H9 (cell line): ENCODE results near the gene SPRR2E. TPM values are rescaled to one million over a fixed set of nuclear protein-coding genes. Genes with fewer than 3 reads are reported as not detected.

Experiments used
- DNase-seq: peaks from one replicate; pipeline ENCODE4 v3.0.0-alpha.2; 2017
- H2AFZ ChIP-seq: one replicate; pipeline ENCODE4 v1.6.1; 2013; ENCODE audit warnings: mild to moderate bottlenecking, low read length, control low read depth, moderate library complexity
- H2AK5ac ChIP-seq: 2 replicates; pipeline ENCODE4 v1.6.1; 2013; ENCODE audit warnings: low read length, control low read depth, mixed read lengths; ENCODE audit not compliant: insufficient read length
- H2BK120ac ChIP-seq: one replicate; pipeline ENCODE4 v1.6.1; 2013; ENCODE audit warnings: low read depth, mild to moderate bottlenecking, low read length, control low read depth, inconsistent platforms; ENCODE audit not compliant: poor library complexity, severe bottlenecking
- H2BK12ac ChIP-seq: 2 replicates; pipeline ENCODE4 v1.6.1; 2013; ENCODE audit warnings: low read length, control low read depth, mixed read lengths, low read depth; ENCODE audit not compliant: insufficient read length
- H2BK15ac ChIP-seq: 2 replicates; pipeline ENCODE4 v1.6.1; 2013; ENCODE audit warnings: low read depth, low read length, control low read depth
- H2BK20ac ChIP-seq: one replicate; pipeline ENCODE4 v1.6.1; 2013; ENCODE audit warnings: low read depth, mild to moderate bottlenecking, low read length, control low read depth, inconsistent platforms; ENCODE audit not compliant: poor library complexity, severe bottlenecking
- H2BK5ac ChIP-seq: 2 replicates; pipeline ENCODE4 v1.6.1; 2013; ENCODE audit warnings: low read length, control low read depth, mixed read lengths; ENCODE audit not compliant: insufficient read length
- H3K14ac ChIP-seq: 2 replicates; pipeline ENCODE4 v1.6.1; 2013; ENCODE audit warnings: low read length, control low read depth; ENCODE audit not compliant: insufficient read depth
- H3K18ac ChIP-seq: 2 replicates; pipeline ENCODE4 v1.6.1; 2013; ENCODE audit warnings: low read depth, mild to moderate bottlenecking, mixed read lengths, low read length, control low read depth; ENCODE audit not compliant: insufficient read length
- H3K23ac ChIP-seq: 2 replicates; pipeline ENCODE4 v1.6.1; 2013; ENCODE audit warnings: low read length, control low read depth, mixed read lengths, low read depth; ENCODE audit not compliant: insufficient read length
- H3K23me2 ChIP-seq: 2 replicates; pipeline ENCODE4 v1.6.1; 2013; ENCODE audit warnings: low read depth, mild to moderate bottlenecking, mixed read lengths, low read length, control low read depth; ENCODE audit not compliant: insufficient read length, poor library complexity, severe bottlenecking
- H3K27ac ChIP-seq: 2 replicates; pipeline ENCODE4 v1.5.1; 2013; ENCODE audit warnings: low read length, control low read depth, mixed read lengths, low read depth; ENCODE audit not compliant: insufficient read length
- H3K27me3 ChIP-seq: 2 replicates; pipeline ENCODE4 v1.6.1; 2013; ENCODE audit warnings: low read length, control low read depth, inconsistent platforms; ENCODE audit not compliant: insufficient read depth
- H3K4ac ChIP-seq: 2 replicates; pipeline ENCODE4 v1.6.1; 2013; ENCODE audit warnings: low read depth, mild to moderate bottlenecking, control low read depth, inconsistent platforms, low read length, moderate library complexity
- H3K4me1 ChIP-seq: 2 replicates; pipeline ENCODE4 v1.6.1; 2013; ENCODE audit warnings: low read length, control low read depth, inconsistent platforms; ENCODE audit not compliant: insufficient read depth
- H3K4me2 ChIP-seq: 2 replicates; pipeline ENCODE4 v1.6.1; 2013; ENCODE audit warnings: low read length, control low read depth, mixed read lengths; ENCODE audit not compliant: insufficient read length, insufficient read depth
- H3K56ac ChIP-seq: 2 replicates; pipeline ENCODE4 v1.6.1; 2013; ENCODE audit warnings: low read depth, mild to moderate bottlenecking, mixed read lengths, low read length, control low read depth; ENCODE audit not compliant: insufficient read length
- H3K79me1 ChIP-seq: 2 replicates; pipeline ENCODE4 v1.6.1; 2013; ENCODE audit warnings: low read depth, mild to moderate bottlenecking, moderate library complexity, low read length, control low read depth, inconsistent platforms; ENCODE audit not compliant: insufficient read depth, poor library complexity, severe bottlenecking
- H3K79me2 ChIP-seq: 2 replicates; pipeline ENCODE4 v1.6.1; 2013; ENCODE audit warnings: low read length, control low read depth, inconsistent platforms; ENCODE audit not compliant: insufficient read depth
- H3K9ac ChIP-seq: 2 replicates; pipeline ENCODE4 v1.6.1; 2013; ENCODE audit warnings: low read length, control low read depth, mixed read lengths; ENCODE audit not compliant: insufficient read length; ENCODE audit errors: extremely low read depth
- H3K9me3 ChIP-seq: one replicate; pipeline ENCODE4 v1.6.1; 2013; ENCODE audit warnings: low read depth, low read length, inconsistent platforms; ENCODE audit not compliant: control insufficient read depth
- H3T11ph ChIP-seq: one replicate; pipeline ENCODE4 v1.6.1; 2013; ENCODE audit warnings: mild to moderate bottlenecking, low read length, control low read depth, inconsistent platforms
- H4K20me1 ChIP-seq: one replicate; pipeline ENCODE4 v1.6.1; 2013; ENCODE audit not compliant: control insufficient read depth, insufficient read length, insufficient read depth
- H4K5ac ChIP-seq: 2 replicates; pipeline ENCODE4 v1.6.1; 2013; ENCODE audit warnings: low read depth, mild to moderate bottlenecking, mixed read lengths, low read length, control low read depth; ENCODE audit not compliant: insufficient read length
- H4K8ac ChIP-seq: replicated peaks from 2 replicates; pipeline ENCODE4 v1.6.1; 2013; ENCODE audit warnings: low read length, control low read depth, mixed read lengths, low read depth; ENCODE audit not compliant: insufficient read length
- H4K91ac ChIP-seq: 2 replicates; pipeline ENCODE4 v1.6.1; 2013; ENCODE audit warnings: low read depth, mild to moderate bottlenecking, moderate library complexity, mixed read lengths, low read length, control low read depth; ENCODE audit not compliant: insufficient read length
- H3K27ac Mint-ChIP-seq, 3 experiments: 2 replicates in 2 of 3; 3 replicates in 1 of 3; pipeline ENCODE4 v1.8.0; 2020 to 2021; ENCODE audit warnings: mixed read lengths in 3 of 3, mild to moderate bottlenecking in 1 of 3, moderate library complexity in 1 of 3
- H3K27me3 Mint-ChIP-seq: 2 replicates; pipeline ENCODE4 v1.8.0; 2021; ENCODE audit warnings: low read depth, mild to moderate bottlenecking, moderate library complexity, mixed read lengths
- H3K36me3 Mint-ChIP-seq, 3 experiments: 2 replicates in 2 of 3; 3 replicates in 1 of 3; pipeline ENCODE4 v1.8.0; 2020 to 2021; ENCODE audit warnings: low read depth in 3 of 3, mixed read lengths in 3 of 3; ENCODE audit not compliant: insufficient read depth in 1 of 3
- H3K4me1 Mint-ChIP-seq, 2 experiments: 2 replicates each; pipeline ENCODE4 v1.8.0; 2020; ENCODE audit warnings: mixed read lengths in 2 of 2
- H3K4me3 Mint-ChIP-seq, 2 experiments: 2 replicates in 1 of 2; 3 replicates in 1 of 2; pipeline ENCODE4 v1.8.0; 2020 to 2021; ENCODE audit warnings: mild to moderate bottlenecking in 2 of 2, mixed read lengths in 2 of 2, moderate library complexity in 1 of 2
- H3K9me3 Mint-ChIP-seq, 2 experiments: 2 replicates in 1 of 2; 3 replicates in 1 of 2; pipeline ENCODE4 v1.8.0; 2020; ENCODE audit warnings: mild to moderate bottlenecking in 2 of 2, mixed read lengths in 2 of 2, moderate library complexity in 1 of 2
- WGBS: extraction: QIAGEN DNeasy Blood & Tissue Kit; methylation state at CpG from one replicate; pipeline ENCODE4 v1.1.7; 2013; ENCODE audit warnings: missing lambda C conversion rate, low lambda C conversion rate, mixed read lengths; ENCODE audit not compliant: insufficient read length; ENCODE audit errors: extremely low coverage; 5-methylcytosine and 5-hydroxymethylcytosine counted together
- total RNA-seq: library from RNA; stranded (reverse); gene quantifications from 2 replicates; pipeline ENCODE4 v1.2.1, GENCODE V29; 2021
- TF ChIP-seq, protein P1 (sequence below): fragments of 200-600 bp; sonication (generic); conservative IDR thresholded peaks from 3 replicates; pipeline ENCODE4 v1.8.0; 2021; ENCODE audit warnings: antibody characterized with exemption, mild to moderate bottlenecking

Gene SPRR2E
- total RNA-seq, 1 experiment from 2014 or later, result not detected

DNA sequence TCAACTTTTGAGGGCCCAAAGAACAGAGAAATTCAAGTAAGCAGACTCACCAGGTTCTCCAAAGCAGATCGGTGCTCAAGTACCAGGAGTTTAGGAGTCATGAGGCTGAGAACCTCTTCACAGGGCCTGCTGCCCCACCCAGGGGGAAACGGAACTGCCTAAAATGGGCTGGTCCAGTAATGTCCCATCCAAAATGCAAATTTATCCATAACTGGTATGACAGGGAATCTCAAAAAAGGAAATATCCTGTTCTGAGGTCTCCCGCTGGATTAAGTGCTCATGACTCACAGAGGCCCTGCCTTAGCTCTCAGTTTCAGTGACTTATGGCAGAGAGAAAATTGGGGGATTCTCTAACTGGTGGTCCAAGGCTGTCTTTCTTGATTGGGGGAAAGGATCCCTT lies 47.1 kb upstream of the SPRR2E start:
- TF ChIP-seq, protein P1, sequence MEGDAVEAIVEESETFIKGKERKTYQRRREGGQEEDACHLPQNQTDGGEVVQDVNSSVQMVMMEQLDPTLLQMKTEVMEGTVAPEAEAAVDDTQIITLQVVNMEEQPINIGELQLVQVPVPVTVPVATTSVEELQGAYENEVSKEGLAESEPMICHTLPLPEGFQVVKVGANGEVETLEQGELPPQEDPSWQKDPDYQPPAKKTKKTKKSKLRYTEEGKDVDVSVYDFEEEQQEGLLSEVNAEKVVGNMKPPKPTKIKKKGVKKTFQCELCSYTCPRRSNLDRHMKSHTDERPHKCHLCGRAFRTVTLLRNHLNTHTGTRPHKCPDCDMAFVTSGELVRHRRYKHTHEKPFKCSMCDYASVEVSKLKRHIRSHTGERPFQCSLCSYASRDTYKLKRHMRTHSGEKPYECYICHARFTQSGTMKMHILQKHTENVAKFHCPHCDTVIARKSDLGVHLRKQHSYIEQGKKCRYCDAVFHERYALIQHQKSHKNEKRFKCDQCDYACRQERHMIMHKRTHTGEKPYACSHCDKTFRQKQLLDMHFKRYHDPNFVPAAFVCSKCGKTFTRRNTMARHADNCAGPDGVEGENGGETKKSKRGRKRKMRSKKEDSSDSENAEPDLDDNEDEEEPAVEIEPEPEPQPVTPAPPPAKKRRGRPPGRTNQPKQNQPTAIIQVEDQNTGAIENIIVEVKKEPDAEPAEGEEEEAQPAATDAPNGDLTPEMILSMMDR, result no peak
- WGBS, result no CpG with 5 or more reads among the region's 3 CpGs
- no peak overlapping the region for H3K4ac ChIP-seq
- H4K5ac ChIP-seq, result no peak overlapping the region
- no peak overlapping the region for H2BK20ac ChIP-seq
- Mint-ChIP-seq H3K4me3 (no peak overlapping the region), H3K36me3 (peaks cover 0 to 6% (median 3%) of the 10 kb centered on the region in 3 experiments; a peak in 2 of 7 replicates), H3K9me3 (no peaks in the 10 kb centered on the region; a peak in 1 of 5 replicates), H3K27me3 (no peaks in the 10 kb centered on the region; the same call in 1 of the 2 replicates), H3K4me1 (peaks cover 0 to 2% of the 10 kb centered on the region in 2 experiments; a peak in 1 of 4 replicates), H3K27ac (no peak overlapping the region)
- no peak overlapping the region for H2BK5ac ChIP-seq
- H3K18ac ChIP-seq, result no peak overlapping the region
- DNase-seq, result no peak
- H3K4me1 ChIP-seq, result no peaks in the 10 kb centered on the region
- H2BK15ac ChIP-seq, result no peak overlapping the region
- no peak overlapping the region for H3K4me2 ChIP-seq
- H3K23ac ChIP-seq, result no peak overlapping the region
- H3K27me3 ChIP-seq, result no peaks in the 10 kb centered on the region
- H3K23me2 ChIP-seq, result no peaks in the 10 kb centered on the region
- H4K91ac ChIP-seq, result no peak overlapping the region
- no peaks in the 10 kb centered on the region for H3K79me2 ChIP-seq
- H2BK12ac ChIP-seq, result no peak overlapping the region
- no peak overlapping the region for H3K9ac ChIP-seq
- no peak overlapping the region for H2AK5ac ChIP-seq
- no peak overlapping the region for H2AFZ ChIP-seq
- H3T11ph ChIP-seq, result no peak overlapping the region
- H3K27ac ChIP-seq, result no peak overlapping the region
- no peaks in the 10 kb centered on the region for H3K9me3 ChIP-seq
- no peak overlapping the region for H2BK120ac ChIP-seq
- H3K14ac ChIP-seq, result no peak overlapping the region
- no peaks in the 10 kb centered on the region for H3K79me1 ChIP-seq
- no peak overlapping the region for H3K56ac ChIP-seq
- H4K20me1 ChIP-seq, result peaks cover 2% of the 10 kb centered on the region
- H4K8ac ChIP-seq, result no peak overlapping the region
